Astrocyte (in vitro differentiated cells and primary cell): ENCODE data around the gene POU2F2.

Experiments used
- CTCF ChIP-seq: IDR thresholded peaks from 2 replicates; pipeline ENCODE4 v1.5.1; 2011; ENCODE audit warnings: low read depth, mild to moderate bottlenecking, inconsistent platforms, low read length, moderate library complexity; ENCODE audit not compliant: insufficient read depth
- EZH2 ChIP-seq: IDR thresholded peaks from 2 replicates; pipeline ENCODE4 v1.6.1; 2012; ENCODE audit warnings: mild to moderate bottlenecking, low read length, inconsistent platforms; ENCODE audit not compliant: insufficient read depth

GRCh38 chr19:42092350-42092749 is 39.9 kb downstream of the POU2F2 start:
- TF ChIP-seq CTCF (peak; percentile 22), EZH2 (no peak)
